Small intestine (tissue), 7 donors: ENCODE data around the gene CREB1. TPM values are rescaled to one million over a fixed set of nuclear protein-coding genes. Genes with fewer than 3 reads are reported as not detected.

ENCODE experiments used
- DNase-seq, 2 donors: peaks; one replicate each; pipeline versions ENCODE4 v3.0.0 to v3.0.0-alpha.2; 2013
- FAIRE-seq: peaks from 2 replicates; lab custom pipeline; 2012; peaks lifted over from hg19 to GRCh38; lab: Jason Lieb, UNC
- H3K27ac ChIP-seq, 3 donors: one replicate each; pipeline ENCODE4 v1.5.1; 2013; ENCODE audit warnings: low read length in 2 of 3, mild to moderate bottlenecking in 2 of 3, control low read depth in 1 of 3, inconsistent platforms in 1 of 3, low read depth in 1 of 3, moderate library complexity in 1 of 3
- H3K27me3 ChIP-seq, 3 donors: one replicate each; pipeline ENCODE4 v1.6.1; 2013; ENCODE audit warnings: low read length in 3 of 3, inconsistent platforms in 1 of 3; ENCODE audit not compliant: control insufficient read depth in 3 of 3, insufficient read depth in 3 of 3
- H3K36me3 ChIP-seq, 3 donors: one replicate each; pipeline ENCODE4 v1.6.1; 2013; ENCODE audit warnings: low read length in 3 of 3, inconsistent platforms in 1 of 3, low read depth in 1 of 3, mild to moderate bottlenecking in 1 of 3, moderate library complexity in 1 of 3; ENCODE audit not compliant: control insufficient read depth in 3 of 3, insufficient read depth in 2 of 3
- H3K4me1 ChIP-seq, 3 donors: one replicate each; pipeline ENCODE4 v1.6.1; 2013; ENCODE audit warnings: low read length in 2 of 3, inconsistent platforms in 1 of 3, low read depth in 1 of 3, mild to moderate bottlenecking in 1 of 3, moderate library complexity in 1 of 3; ENCODE audit not compliant: control insufficient read depth in 3 of 3, insufficient read depth in 2 of 3
- H3K4me3 ChIP-seq, 3 donors: one replicate each; pipeline ENCODE4 v1.5.1; 2013; ENCODE audit warnings: low read length in 3 of 3, control low read depth in 1 of 3, inconsistent platforms in 1 of 3, low read depth in 1 of 3, mild to moderate bottlenecking in 1 of 3, moderate library complexity in 1 of 3
- H3K9me3 ChIP-seq, 2 donors: one replicate each; pipeline ENCODE4 v1.6.1; 2013; ENCODE audit warnings: low read depth in 1 of 2, low read length in 1 of 2; ENCODE audit not compliant: control insufficient read depth in 2 of 2, insufficient read depth in 1 of 2
- WGBS, 3 donors: extraction: QIAGEN DNeasy Blood & Tissue Kit; methylation state at CpG; one replicate each; pipeline ENCODE4 v1.1.7; 2013; 5-methylcytosine and 5-hydroxymethylcytosine counted together
- polyA plus RNA-seq, 4 donors: library from polyadenylated mRNA; stranded (reverse) in 3 of 4; unstranded in 1 of 4; fragments of 200-250 nt in 3 of 4; fragments of 120-200 nt in 1 of 4; gene quantifications; one replicate each; pipeline versions ENCODE4 v1.2.1 to v1.2.3, GENCODE V29; 2013
- donor health status: healthy with polysubstance abuse.
- donor health status: control.
- donor health status: control.
- donor health status: Bipolar disorder and iron deficiency.
- donor health status: healthy.

CREB1 gene
- polyA plus RNA-seq, 4 donors, result 4.1 to 39.1 (median 10.6) TPM

DNA sequence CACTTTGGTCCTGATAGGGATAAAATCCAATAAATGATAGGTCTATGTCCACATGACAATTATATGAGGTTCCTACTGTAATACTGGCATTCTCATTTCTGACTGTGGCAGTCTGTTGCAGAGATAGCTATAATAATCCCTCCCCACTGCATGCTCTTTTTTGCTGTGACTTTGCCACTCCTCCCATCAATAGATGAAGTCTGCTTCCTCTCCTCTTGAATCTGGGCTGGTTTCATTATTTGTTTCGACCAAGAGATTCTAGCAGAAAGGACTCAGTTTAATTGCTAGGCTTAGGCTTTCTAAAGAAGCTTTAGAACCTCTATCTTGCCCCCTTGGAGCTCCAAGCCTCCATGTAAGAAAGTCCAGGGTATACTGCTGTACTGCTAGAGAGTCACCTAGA lies 23.3 kb upstream of the CREB1 start:
- 74 to 92% (median 79%) methylated on average over 1 of the region's 1 CpG for WGBS, 3 donors

DNA sequence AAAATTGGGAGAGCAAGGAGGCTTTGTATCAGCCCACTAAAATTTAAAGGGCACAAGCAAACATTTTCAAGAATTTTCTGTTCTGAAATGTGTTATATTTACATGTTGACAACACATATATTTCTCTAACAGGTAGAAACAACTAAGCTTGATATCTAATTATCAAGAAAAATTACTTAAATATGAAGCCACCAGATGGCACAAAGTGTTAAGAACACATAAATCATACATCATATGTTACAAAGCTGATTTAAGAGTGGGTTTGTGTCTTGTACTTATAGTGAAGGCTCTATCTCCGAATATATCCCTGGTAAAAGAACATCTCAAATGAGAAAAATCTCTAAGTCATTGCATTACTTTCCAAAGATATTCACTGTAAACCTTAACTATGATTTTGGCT lies 19.6 kb upstream of the CREB1 start:
- DNase-seq, result no peak
- Histone ChIP-seq H3K4me1 (no peaks in the 10 kb centered on the region), H3K36me3 (no peaks in the 10 kb centered on the region), H3K27me3 (no peaks in the 10 kb centered on the region), H3K9me3 (no peaks in the 10 kb centered on the region), H3K27ac (no peak overlapping the region), H3K4me3 (no peak overlapping the region)
- no peak for FAIRE-seq
- 85 to 88% (median 86%) methylated on average over 1 of the region's 1 CpG for WGBS, 3 donors

More for the DNA sequence above, 23.3 kb upstream of the CREB1 start:
- no peak overlapping the region for H3K27ac ChIP-seq
- no peaks in the 10 kb centered on the region for H3K27me3 ChIP-seq
- DNase-seq, result no peak
- no peak overlapping the region for H3K4me3 ChIP-seq
- H3K4me1 ChIP-seq, result peaks cover 0 to 4% (median 0%) of the 10 kb centered on the region in 3 donors
- no peaks in the 10 kb centered on the region for H3K9me3 ChIP-seq
- no peaks in the 10 kb centered on the region for H3K36me3 ChIP-seq
- no peak for FAIRE-seq

DNA sequence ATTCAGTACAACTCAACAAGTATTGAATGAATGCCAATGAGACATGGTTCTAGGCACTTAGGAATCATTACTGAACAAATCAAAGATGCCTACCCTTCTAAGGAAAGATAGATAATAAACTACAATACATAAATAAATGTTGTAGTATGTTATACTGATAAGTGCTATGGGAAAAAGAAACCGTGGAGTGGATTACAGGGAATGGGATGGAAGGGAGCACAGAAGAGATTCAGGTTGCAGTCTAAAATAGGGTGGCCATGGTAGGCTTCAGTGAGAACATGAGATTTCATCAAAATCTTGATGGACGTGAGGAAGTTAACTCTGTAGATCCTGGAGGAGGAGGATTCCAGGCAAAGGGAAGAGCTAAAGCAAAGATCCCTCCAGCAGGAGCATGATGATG lies 17.9 kb upstream of the CREB1 start:
- H3K4me3 ChIP-seq, result no peak overlapping the region
- no peak for DNase-seq
- no peaks in the 10 kb centered on the region for H3K36me3 ChIP-seq
- FAIRE-seq, result no peak
- no peaks in the 10 kb centered on the region for H3K4me1 ChIP-seq
- no peaks in the 10 kb centered on the region for H3K9me3 ChIP-seq
- WGBS, 3 donors, result 62 to 70% (median 65%) methylated on average over 2 of the region's 2 CpGs
- H3K27me3 ChIP-seq, result no peaks in the 10 kb centered on the region
- no peak overlapping the region for H3K27ac ChIP-seq

GRCh38 chr2:207512356-207512755 lies 17.4 kb upstream of the CREB1 start:
- Histone ChIP-seq H3K36me3 (no peaks in the 10 kb centered on the region), H3K27ac (no peak overlapping the region), H3K4me3 (no peak overlapping the region), H3K27me3 (peaks cover 0 to 2% (median 0%) of the 10 kb centered on the region in 3 donors), H3K4me1 (no peaks in the 10 kb centered on the region), H3K9me3 (no peaks in the 10 kb centered on the region)
- no peak for FAIRE-seq
- WGBS, 3 donors, result 76 to 86% (median 79%) methylated on average over 3 of the region's 3 CpGs
- no peak for DNase-seq

- no peak for FAIRE-seq
- WGBS, 3 donors, result 80 to 86% (median 83%) methylated on average over 7 of the region's 7 CpGs
- Histone ChIP-seq H3K27ac (no peak overlapping the region), H3K4me3 (no peak overlapping the region), H3K27me3 (peaks cover 0 to 2% (median 0%) of the 10 kb centered on the region in 3 donors), H3K4me1 (no peaks in the 10 kb centered on the region), H3K9me3 (no peaks in the 10 kb centered on the region), H3K36me3 (no peaks in the 10 kb centered on the region)
- no peak for DNase-seq
These were observed 16.1 kb upstream of the CREB1 start for GRCh38 chr2:207513551-207514257.

DNA sequence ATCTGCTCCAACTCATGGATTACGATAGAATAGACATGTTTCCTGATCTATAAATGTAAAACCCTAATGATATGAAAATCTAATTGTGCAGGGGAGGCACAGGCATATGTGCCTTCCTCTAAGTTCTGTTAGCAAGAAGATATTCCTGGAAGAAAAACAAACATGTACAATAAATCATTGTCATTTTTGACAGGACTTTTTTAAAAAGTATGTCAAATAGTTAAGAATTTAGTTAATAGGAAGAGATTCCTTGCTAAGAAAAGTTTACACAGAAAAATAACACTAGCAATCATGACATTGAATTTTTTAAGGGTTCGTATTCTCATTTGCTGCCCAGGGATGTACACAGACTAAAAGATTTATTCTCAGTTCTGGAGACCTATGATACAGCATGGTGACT lies 15.3 kb upstream of the CREB1 start:
- FAIRE-seq (no peak), DNase-seq (no peak)
- Histone ChIP-seq H3K27ac (no peak overlapping the region), H3K4me3 (no peak overlapping the region), H3K36me3 (no peaks in the 10 kb centered on the region), H3K9me3 (no peaks in the 10 kb centered on the region), H3K27me3 (peaks cover 0 to 2% (median 0%) of the 10 kb centered on the region in 3 donors), H3K4me1 (no peaks in the 10 kb centered on the region)
- WGBS, 3 donors, result 77 to 88% (median 79%) methylated on average over 2 of the region's 2 CpGs

DNA sequence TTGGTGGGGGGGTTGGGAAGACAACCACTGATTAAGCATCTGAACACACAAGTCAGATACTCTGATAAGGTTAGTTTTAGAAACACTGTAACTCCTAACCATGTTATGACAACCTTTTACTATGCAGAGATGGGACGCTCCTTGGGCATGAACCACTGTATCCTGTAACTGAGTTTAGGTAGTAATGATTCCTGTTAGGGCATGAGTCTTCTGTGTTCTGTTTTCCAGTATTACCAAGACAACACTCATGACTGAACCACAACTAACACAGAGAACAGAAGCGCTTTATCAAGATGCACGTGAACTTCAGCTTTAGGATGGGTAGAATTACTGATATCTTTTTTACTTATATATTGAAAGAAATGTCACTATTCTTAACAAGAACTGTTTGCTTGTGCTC lies 14.1 kb upstream of the CREB1 start:
- 87 to 92% (median 89%) methylated on average over 3 of the region's 3 CpGs for WGBS, 3 donors
- no peak for DNase-seq
- Histone ChIP-seq H3K4me1 (no peaks in the 10 kb centered on the region), H3K27ac (no peak overlapping the region), H3K4me3 (no peak overlapping the region), H3K9me3 (no peaks in the 10 kb centered on the region), H3K27me3 (peaks cover 0 to 2% (median 0%) of the 10 kb centered on the region in 3 donors), H3K36me3 (no peaks in the 10 kb centered on the region)
- FAIRE-seq, result no peak

DNA sequence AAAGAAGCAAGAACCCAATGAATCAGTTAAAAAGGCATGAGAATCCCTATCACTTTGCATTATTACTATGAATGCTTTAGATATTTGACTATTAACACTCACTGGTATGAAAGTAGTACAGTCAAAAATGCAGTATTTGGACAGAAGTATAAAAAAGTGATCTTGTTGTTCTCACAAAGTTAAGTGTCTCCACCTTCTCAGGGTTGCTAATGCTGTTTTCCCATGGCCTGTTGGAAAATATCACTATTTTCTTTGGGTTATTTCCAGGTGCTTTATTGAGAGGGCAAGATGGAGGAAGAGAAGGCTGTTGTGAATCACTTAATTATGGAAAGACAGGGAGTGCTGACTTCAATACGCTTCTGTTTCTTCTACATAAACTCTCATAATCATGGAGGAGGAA lies 13.6 kb upstream of the CREB1 start:
- Histone ChIP-seq H3K36me3 (no peaks in the 10 kb centered on the region), H3K9me3 (no peaks in the 10 kb centered on the region), H3K4me1 (no peaks in the 10 kb centered on the region), H3K27ac (no peak overlapping the region), H3K27me3 (peaks cover 0 to 2% (median 0%) of the 10 kb centered on the region in 3 donors), H3K4me3 (no peak overlapping the region)
- WGBS, 3 donors, result 88 to 95% (median 94%) methylated on average over 1 of the region's 1 CpG
- FAIRE-seq (no peak), DNase-seq (no peak)

GRCh38 chr2:207523005-207523404 lies 6.8 kb upstream of the CREB1 start:
- no peak overlapping the region for H3K27ac ChIP-seq
- H3K4me3 ChIP-seq, result no peak overlapping the region
- H3K36me3 ChIP-seq, result no peaks in the 10 kb centered on the region
- no peaks in the 10 kb centered on the region for H3K27me3 ChIP-seq
- WGBS, 3 donors, result 25 to 74% (median 63%) methylated on average over 1 of the region's 1 CpG
- peaks cover 0 to 2% (median 0%) of the 10 kb centered on the region in 3 donors for H3K4me1 ChIP-seq
- FAIRE-seq, result no peak
- H3K9me3 ChIP-seq, result no peaks in the 10 kb centered on the region
- peak in 1 of 2 donors; percentile 48 for DNase-seq
